ENCODE measurements around the gene DOCK1.

DOCK1 gene

GRCh38 chr10:127009366-127009765 is 104.1 kb downstream of the DOCK1 start:
- no CpG with 5 or more reads among the region's 8 CpGs for WGBS (ENCODE audit: extremely low coverage, insufficient coverage, low lambda C conversion rate)
- Histone ChIP-seq H3K9ac (ENCODE audit: low read length) (no peak overlapping the region), H2BK120ac (ENCODE audit: low read depth, low read length) (no peak overlapping the region), H2BK15ac (replicated peaks; ENCODE audit: low read depth) (no peak overlapping the region), H3K79me2 (ENCODE audit: control insufficient read depth, insufficient read depth, low read length) (no peaks in the 10 kb centered on the region), H3K79me1 (ENCODE audit: low read length) (peaks cover 2% of the 10 kb centered on the region), H4K8ac (ENCODE audit: low read depth, low read length) (no peak overlapping the region), H3K27me3 (ENCODE audit: insufficient read depth, low read length, poor library complexity) (no peaks in the 10 kb centered on the region), H3K36me3 (ENCODE audit: control insufficient read depth, insufficient read depth, low read length) (peaks cover 1% of the 10 kb centered on the region), H2BK5ac (ENCODE audit: low read length) (no peak overlapping the region), H3K4me3 (ENCODE audit: low read length) (no peak overlapping the region), H3K23ac (ENCODE audit: low read length) (no peak overlapping the region), H3K18ac (ENCODE audit: low read length) (no peak overlapping the region), H3K27ac (ENCODE audit: low read depth, low read length) (no peak overlapping the region), H3K56ac (ENCODE audit: low read length) (no peak overlapping the region), H3K4ac (ENCODE audit: low read depth, low read length) (no peak overlapping the region), H4K5ac (ENCODE audit: low read length) (no peak overlapping the region), H2AK5ac (ENCODE audit: low read length) (no peak overlapping the region), H3K4me2 (ENCODE audit: low read length) (no peak overlapping the region), H3K4me1 (ENCODE audit: control insufficient read depth, low read depth, low read length) (peaks cover 2% of the 10 kb centered on the region)
- DNase-seq: no peak

- Histone ChIP-seq H4K5ac (ENCODE audit: low read length) (no peak overlapping the region), H2BK15ac (replicated peaks; ENCODE audit: low read depth) (no peak overlapping the region), H3K23ac (ENCODE audit: low read length) (no peak overlapping the region), H2AK5ac (ENCODE audit: low read length) (no peak overlapping the region), H3K18ac (ENCODE audit: low read length) (no peak overlapping the region), H3K4ac (ENCODE audit: low read depth, low read length) (no peak overlapping the region), H4K8ac (ENCODE audit: low read depth, low read length) (no peak overlapping the region), H3K4me1 (ENCODE audit: control insufficient read depth, low read depth, low read length) (peaks cover 2% of the 10 kb centered on the region), H3K27me3 (ENCODE audit: insufficient read depth, low read length, poor library complexity) (no peaks in the 10 kb centered on the region), H3K79me2 (ENCODE audit: control insufficient read depth, insufficient read depth, low read length) (no peaks in the 10 kb centered on the region), H3K56ac (ENCODE audit: low read length) (no peak overlapping the region), H2BK120ac (ENCODE audit: low read depth, low read length) (no peak overlapping the region), H2BK5ac (ENCODE audit: low read length) (no peak overlapping the region), H3K9ac (ENCODE audit: low read length) (no peak overlapping the region), H3K4me3 (ENCODE audit: low read length) (no peak overlapping the region), H3K36me3 (ENCODE audit: control insufficient read depth, insufficient read depth, low read length) (peaks cover 1% of the 10 kb centered on the region), H3K27ac (ENCODE audit: low read depth, low read length) (no peak overlapping the region), H3K4me2 (ENCODE audit: low read length) (no peak overlapping the region), H3K79me1 (ENCODE audit: low read length) (peaks cover 2% of the 10 kb centered on the region)
- DNase-seq: no peak
- no CpG with 5 or more reads among the region's 5 CpGs for WGBS (ENCODE audit: extremely low coverage, insufficient coverage, low lambda C conversion rate)
Observed at GRCh38 chr10:127011174-127011573, 105.9 kb downstream of the DOCK1 start.

- Histone ChIP-seq H4K5ac (ENCODE audit: low read length) (no peak overlapping the region), H3K23ac (ENCODE audit: low read length) (no peak overlapping the region), H3K4ac (ENCODE audit: low read depth, low read length) (no peak overlapping the region), H3K4me1 (ENCODE audit: control insufficient read depth, low read depth, low read length) (peaks cover 2% of the 10 kb centered on the region), H3K56ac (ENCODE audit: low read length) (no peak overlapping the region), H3K27me3 (ENCODE audit: insufficient read depth, low read length, poor library complexity) (no peaks in the 10 kb centered on the region), H3K36me3 (ENCODE audit: control insufficient read depth, insufficient read depth, low read length) (no peaks in the 10 kb centered on the region), H3K18ac (ENCODE audit: low read length) (no peak overlapping the region), H2BK15ac (replicated peaks; ENCODE audit: low read depth) (no peak overlapping the region), H3K9ac (ENCODE audit: low read length) (no peak overlapping the region), H2BK5ac (ENCODE audit: low read length) (no peak overlapping the region), H4K8ac (ENCODE audit: low read depth, low read length) (no peak overlapping the region), H2BK120ac (ENCODE audit: low read depth, low read length) (no peak overlapping the region), H3K4me2 (ENCODE audit: low read length) (no peak overlapping the region), H3K4me3 (ENCODE audit: low read length) (no peak overlapping the region), H2AK5ac (ENCODE audit: low read length) (no peak overlapping the region), H3K79me1 (ENCODE audit: low read length) (peaks cover 2% of the 10 kb centered on the region), H3K27ac (ENCODE audit: low read depth, low read length) (no peak overlapping the region), H3K79me2 (ENCODE audit: control insufficient read depth, insufficient read depth, low read length) (no peaks in the 10 kb centered on the region)
- no CpG with 5 or more reads among the region's 24 CpGs for WGBS (ENCODE audit: extremely low coverage, insufficient coverage, low lambda C conversion rate)
- DNase-seq: peak; percentile 7
Observed at GRCh38 chr10:127012071-127012768, 107.0 kb downstream of the DOCK1 start.

GRCh38 chr10:127012769-127013152 is 107.5 kb downstream of the DOCK1 start:
- WGBS (ENCODE audit: extremely low coverage, insufficient coverage, low lambda C conversion rate): no CpG with 5 or more reads among the region's 10 CpGs
- Histone ChIP-seq H2BK5ac (ENCODE audit: low read length) (no peak overlapping the region), H3K36me3 (ENCODE audit: control insufficient read depth, insufficient read depth, low read length) (no peaks in the 10 kb centered on the region), H2BK15ac (replicated peaks; ENCODE audit: low read depth) (no peak overlapping the region), H3K4me3 (ENCODE audit: low read length) (no peak overlapping the region), H3K56ac (ENCODE audit: low read length) (no peak overlapping the region), H3K4ac (ENCODE audit: low read depth, low read length) (no peak overlapping the region), H3K23ac (ENCODE audit: low read length) (no peak overlapping the region), H3K4me2 (ENCODE audit: low read length) (no peak overlapping the region), H3K18ac (ENCODE audit: low read length) (no peak overlapping the region), H4K8ac (ENCODE audit: low read depth, low read length) (no peak overlapping the region), H4K5ac (ENCODE audit: low read length) (no peak overlapping the region), H3K9ac (ENCODE audit: low read length) (no peak overlapping the region), H2AK5ac (ENCODE audit: low read length) (no peak overlapping the region), H3K27ac (ENCODE audit: low read depth, low read length) (no peak overlapping the region), H2BK120ac (ENCODE audit: low read depth, low read length) (no peak overlapping the region), H3K79me1 (ENCODE audit: low read length) (peaks cover 2% of the 10 kb centered on the region), H3K4me1 (ENCODE audit: control insufficient read depth, low read depth, low read length) (peaks cover 2% of the 10 kb centered on the region), H3K27me3 (ENCODE audit: insufficient read depth, low read length, poor library complexity) (no peaks in the 10 kb centered on the region), H3K79me2 (ENCODE audit: control insufficient read depth, insufficient read depth, low read length) (no peaks in the 10 kb centered on the region)
- DNase-seq: peak; percentile 27

GRCh38 chr10:127013211-127013656 is 108.0 kb downstream of the DOCK1 start:
- Histone ChIP-seq H2BK15ac (replicated peaks; ENCODE audit: low read depth) (no peak overlapping the region), H3K23ac (ENCODE audit: low read length) (no peak overlapping the region), H2BK5ac (ENCODE audit: low read length) (no peak overlapping the region), H3K79me2 (ENCODE audit: control insufficient read depth, insufficient read depth, low read length) (no peaks in the 10 kb centered on the region), H3K4me3 (ENCODE audit: low read length) (no peak overlapping the region), H4K5ac (ENCODE audit: low read length) (no peak overlapping the region), H3K4ac (ENCODE audit: low read depth, low read length) (no peak overlapping the region), H3K36me3 (ENCODE audit: control insufficient read depth, insufficient read depth, low read length) (no peaks in the 10 kb centered on the region), H4K8ac (ENCODE audit: low read depth, low read length) (no peak overlapping the region), H3K9ac (ENCODE audit: low read length) (no peak overlapping the region), H2BK120ac (ENCODE audit: low read depth, low read length) (no peak overlapping the region), H3K4me2 (ENCODE audit: low read length) (no peak overlapping the region), H3K56ac (ENCODE audit: low read length) (no peak overlapping the region), H3K79me1 (ENCODE audit: low read length) (peaks cover 2% of the 10 kb centered on the region), H3K18ac (ENCODE audit: low read length) (no peak overlapping the region), H3K4me1 (ENCODE audit: control insufficient read depth, low read depth, low read length) (peaks cover 2% of the 10 kb centered on the region), H2AK5ac (ENCODE audit: low read length) (no peak overlapping the region), H3K27ac (ENCODE audit: low read depth, low read length) (no peak overlapping the region), H3K27me3 (ENCODE audit: insufficient read depth, low read length, poor library complexity) (no peaks in the 10 kb centered on the region)
- peak; percentile 25 for DNase-seq
- WGBS (ENCODE audit: extremely low coverage, insufficient coverage, low lambda C conversion rate): no CpG with 5 or more reads among the region's 9 CpGs

All from mesendoderm (in vitro differentiated cells).